NCI-H1694 treated with DMSO at 0.1 percent for 48 hours (cell line): ENCODE measurements around the gene CDC14A.
"Not testable (repeated sequence)": the region's sequence is repeated elsewhere in the genome, so short reads cannot be mapped to it uniquely, and the experiment has no call there.

Source experiments
- DNase-seq: peaks from one replicate; lab custom pipeline; 2025; lab: John Stamatoyannopoulos, UW

CDC14A gene

GRCh38 chr1:100352267-100353070 lies at the start of gene CDC14A:
Gene CDC14A (plus strand): TSS chr1:100352506. CDS start chr1:100352955, 449 bp downstream.
- peak; percentile 70 for DNase-seq

DNA sequence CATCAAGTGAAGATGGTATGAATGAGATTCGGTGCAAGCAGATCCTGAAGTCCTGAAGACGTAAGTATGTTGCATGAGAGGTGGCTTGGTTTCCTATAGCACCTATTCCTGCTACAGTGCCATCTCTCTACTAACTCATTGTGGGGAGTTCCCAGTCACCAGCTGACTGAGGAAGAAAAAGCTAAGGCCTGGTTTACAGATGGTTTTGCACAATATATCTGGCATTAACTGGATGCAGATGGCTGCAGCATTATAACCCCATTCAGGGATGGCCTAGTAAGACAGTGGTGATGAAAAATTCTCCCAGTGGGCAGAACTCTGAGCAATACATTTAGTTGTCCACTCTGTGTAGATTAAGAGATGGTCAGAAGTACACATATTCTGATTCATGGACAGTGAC lies 49.6 kb upstream of the CDC14A start:
- no peak for DNase-seq

DNA sequence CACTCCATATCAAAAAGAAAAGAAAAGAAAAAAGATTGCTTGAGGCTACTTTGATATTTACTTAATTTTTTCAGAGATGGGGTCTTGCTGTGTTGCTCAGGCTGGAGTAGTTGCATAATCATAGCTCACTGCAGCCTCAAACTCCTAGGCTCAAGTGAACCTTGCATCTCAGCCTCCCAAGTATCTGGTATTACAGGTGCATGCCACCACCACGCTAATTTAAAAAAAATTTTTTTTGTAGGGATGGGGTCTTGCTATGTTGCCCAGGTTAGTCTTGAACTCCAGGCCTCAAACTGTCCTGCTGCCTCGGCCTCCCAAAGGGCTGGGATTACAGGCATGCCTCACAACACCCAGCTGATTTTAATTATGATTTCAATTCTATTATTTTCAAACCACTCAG lies 48.1 kb upstream of the CDC14A start:
- no peak for DNase-seq

DNA sequence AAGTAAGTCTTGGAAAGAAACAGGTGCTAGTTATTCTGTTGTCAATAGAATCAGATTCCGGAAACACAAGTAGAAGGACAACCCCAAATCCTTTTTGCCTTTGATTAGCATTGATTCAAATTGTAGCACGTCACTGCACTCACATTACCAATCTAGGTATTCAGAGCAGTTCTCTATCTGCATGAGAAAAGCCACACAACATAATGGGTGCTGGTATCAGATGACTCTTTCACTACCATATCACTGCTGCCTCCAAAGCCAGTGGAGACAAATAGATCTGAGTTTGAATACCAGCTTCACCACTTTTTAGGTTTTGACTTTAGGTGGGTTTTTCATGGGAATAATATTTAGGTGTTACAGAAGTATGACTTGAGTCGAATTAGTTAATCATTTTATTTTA lies 47.4 kb upstream of the CDC14A start:
- no peak for DNase-seq

DNA sequence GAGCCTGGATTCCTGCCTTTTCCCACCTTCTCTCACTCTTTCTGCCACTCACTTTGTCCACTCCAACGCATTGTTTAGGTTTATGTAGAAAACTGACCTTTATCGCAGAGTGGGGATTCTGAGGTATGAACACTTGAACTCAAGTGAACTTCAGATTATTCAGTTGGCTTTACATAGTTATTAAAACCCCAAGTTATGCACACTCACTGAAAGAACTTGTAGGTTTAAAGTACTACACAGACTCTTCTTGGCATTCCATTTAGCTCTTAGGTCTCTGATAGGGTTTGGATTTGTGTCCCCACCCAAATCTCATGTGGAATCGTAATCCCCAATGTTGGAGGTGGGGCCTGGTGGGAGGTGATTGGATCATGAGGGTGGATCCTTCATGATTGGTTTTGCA lies 46.4 kb upstream of the CDC14A start:
- DNase-seq, result no peak

GRCh38 chr1:100306735-100307313 lies 45.5 kb upstream of the CDC14A start:
- DNase-seq, result no peak

DNA sequence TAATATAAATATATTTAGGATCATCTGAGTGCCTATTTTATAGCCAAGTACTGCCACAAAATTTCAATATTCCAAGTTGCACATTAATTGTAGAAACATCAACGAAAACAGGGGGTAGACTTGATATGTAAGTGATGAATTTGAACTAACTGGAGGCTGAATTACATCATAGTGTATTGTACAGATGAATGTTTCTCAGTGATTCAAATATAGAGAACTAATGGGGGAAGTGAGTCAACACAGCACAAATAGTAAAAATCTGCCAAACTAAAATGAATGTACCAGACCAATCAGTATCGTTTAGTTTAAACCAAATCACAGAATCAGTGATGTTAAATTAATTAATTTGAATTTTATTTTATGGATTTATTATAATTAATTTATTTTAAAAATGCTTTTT lies 43.5 kb upstream of the CDC14A start:
- no peak for DNase-seq

DNA sequence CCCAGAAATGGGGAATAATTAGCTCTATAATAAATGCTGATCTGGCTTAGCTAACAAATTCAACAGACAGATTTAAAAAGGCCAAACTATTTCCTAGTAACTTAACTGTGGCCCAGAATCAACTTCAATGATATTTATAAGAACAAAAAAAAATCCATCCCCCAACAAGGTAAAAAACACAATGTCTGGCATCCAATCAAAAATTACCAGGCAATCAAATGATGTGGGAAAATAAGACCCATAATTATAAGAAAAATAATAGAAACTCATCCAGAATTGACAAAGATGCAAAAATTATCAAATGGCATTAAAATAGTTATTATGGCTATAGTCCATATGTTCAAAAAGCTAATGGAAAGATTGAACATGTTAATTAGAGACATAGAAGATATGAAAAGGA lies 42.4 kb upstream of the CDC14A start:
- DNase-seq, result no peak

DNA sequence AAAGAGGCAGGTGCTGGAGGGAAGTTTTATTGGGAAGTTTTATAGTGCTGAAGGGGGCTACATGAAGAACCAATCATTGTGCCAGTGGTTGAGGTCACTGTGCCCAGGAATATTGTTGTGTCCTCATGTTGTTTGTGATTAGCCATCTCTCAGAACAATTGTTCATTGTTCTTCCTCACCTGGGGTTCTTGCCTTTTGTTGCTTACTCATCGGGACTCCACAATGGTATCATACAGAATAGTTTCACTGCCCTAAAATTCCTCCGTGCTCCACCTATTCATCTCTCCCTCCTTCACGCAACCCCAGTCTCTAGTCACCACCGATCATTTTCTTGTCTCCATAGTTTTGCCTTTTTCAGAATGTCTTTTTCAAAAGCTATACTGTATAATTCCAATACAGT lies 38.9 kb upstream of the CDC14A start:
- DNase-seq, result no peak

- DNase-seq, result no peak
These were observed 35.7 kb upstream of the CDC14A start for GRCh38 chr1:100316622-100317021.

DNA sequence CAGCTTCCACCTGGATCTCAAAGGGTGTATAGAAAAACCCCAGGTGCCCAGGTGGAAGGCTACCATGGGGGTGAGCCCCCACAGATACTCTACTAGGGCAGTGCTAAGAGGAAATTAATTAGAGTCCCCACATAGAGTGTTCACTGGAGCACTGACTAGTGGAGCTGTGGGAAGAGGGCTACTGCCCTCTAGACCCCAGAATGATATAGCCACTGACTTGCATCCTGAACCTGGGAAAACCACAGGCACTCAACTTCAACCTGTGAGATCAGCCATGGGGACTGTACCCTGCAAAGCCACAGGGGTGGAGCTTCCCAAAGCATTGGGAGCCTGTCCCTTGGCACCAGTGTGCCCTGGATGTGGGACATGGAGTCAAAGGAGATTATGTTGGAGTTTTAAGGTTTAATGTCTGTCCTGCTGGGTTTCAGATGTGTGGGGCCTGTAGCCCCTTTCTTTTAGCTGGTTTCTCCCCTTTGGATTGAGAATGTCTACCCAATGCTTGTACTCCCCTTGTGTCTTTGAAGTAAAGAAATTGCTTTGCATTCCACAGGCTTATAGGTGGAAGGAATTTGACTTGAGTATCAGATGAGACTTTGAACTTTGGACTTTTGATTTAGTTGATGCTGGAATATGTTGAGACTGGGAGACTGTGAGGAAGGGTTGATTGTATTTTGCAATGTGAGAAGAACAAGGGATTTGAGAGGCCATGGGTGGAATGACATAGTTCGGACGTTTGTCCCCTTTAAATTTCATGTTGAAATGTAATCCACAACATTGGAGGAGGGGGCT lies 31.8 kb upstream of the CDC14A start:
- no peak for DNase-seq

DNA sequence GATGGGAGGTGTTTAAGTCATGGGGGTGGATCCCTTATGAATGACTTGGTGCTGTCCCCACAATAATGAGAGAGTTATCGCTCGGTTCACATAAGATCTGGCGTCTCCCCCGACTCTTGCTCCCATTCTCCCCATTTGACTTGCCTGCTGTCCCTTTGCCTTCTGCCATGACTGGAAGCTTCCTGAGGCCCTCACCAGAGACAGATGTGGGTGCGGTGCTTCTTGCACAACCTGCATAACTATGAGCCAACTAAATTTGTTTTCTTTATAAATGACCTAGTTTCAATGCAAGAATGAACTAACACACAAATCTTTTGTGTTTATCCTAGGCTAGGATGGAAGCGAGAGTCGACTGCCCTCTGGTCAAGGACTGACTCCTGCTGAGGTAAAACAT lies 31.2 kb upstream of the CDC14A start:
- DNase-seq, result no peak

DNA sequence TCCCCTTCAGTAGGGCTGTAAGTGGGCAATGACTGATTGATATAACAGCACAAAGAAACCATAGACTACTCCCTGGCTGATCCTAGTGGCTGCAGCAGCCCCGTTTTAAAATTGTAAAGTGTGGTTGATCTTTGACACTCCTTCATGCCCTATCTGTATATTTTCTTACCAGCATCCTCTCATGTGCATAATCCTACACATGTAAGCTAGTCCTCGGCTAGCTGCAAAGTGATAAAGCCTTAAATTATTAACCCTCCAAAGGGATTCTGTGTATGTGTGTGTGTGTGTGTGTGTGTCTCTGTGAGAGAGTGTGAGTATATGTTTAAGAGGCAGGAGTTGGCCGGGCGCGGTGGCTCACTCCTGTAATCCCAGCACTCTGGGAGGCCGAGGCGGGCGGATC lies 30.8 kb upstream of the CDC14A start:
- DNase-seq, result no peak

GRCh38 chr1:100322436-100323211 lies 29.7 kb upstream of the CDC14A start:
- no peak for DNase-seq

GRCh38 chr1:100323419-100324106 lies 28.7 kb upstream of the CDC14A start:
- DNase-seq, result no peak

DNA sequence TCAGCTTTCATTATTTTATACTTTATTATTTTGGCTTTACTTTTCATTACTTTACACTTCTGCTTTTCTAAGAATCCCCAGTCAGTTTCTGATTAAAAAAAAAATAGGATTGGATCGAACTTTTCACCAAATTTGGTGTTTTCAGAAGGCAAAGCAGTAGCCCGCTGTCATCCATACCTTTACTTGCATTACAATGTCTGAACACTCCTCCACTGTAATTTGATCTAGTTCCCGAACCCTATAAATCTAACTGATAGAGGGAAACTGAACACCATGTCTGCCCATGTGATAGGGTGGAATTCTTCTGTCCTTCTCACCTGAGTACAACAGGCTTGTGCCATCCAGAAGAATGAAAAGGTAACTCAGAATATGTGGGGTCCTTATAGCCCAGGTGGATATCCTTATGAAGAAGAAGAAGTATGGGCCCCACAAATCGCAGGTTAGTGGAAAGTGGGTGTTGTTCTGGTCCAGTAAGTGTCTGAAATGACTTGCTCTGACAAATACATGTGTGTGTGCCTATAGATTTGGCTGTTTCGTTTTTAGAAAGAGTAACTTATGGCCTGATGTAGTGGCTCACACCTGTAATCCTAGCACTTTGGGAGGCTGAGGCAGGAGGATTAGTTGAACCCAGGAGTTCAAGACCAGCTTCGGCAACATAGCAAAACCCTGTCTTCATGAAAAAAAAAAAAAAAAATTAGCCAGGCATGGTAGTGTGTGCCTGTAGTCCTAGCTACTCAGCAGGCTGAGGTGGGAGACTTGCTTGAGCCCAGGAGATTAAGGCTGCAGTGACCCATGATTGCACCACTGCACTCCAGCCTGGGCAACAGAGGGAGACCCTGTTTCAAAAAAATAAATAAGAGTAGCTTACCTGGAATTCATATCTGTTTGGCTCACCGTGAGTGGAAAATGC lies 26.6 kb upstream of the CDC14A start:
- no peak for DNase-seq

- DNase-seq, result not testable (repeated sequence)
These were observed 26.0 kb upstream of the CDC14A start for GRCh38 chr1:100326325-100326670.

DNA sequence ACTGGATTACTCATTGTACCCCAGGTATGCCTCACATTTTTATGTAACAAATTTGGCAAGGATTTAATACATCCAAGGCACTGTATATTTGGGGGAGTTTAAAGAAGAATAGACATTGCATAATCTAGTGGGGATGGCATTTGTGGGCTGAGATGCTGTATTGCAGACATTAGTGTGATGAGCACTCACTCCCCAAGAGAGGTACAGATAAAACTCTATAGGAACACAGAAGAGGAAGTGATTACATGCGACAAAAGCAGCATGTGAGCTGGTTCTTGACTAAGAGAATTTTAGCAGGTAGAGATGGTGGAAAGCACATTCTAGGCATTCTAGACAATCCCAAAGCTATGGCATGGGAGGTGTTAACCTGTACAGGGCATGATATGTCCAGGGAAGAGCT lies 24.2 kb upstream of the CDC14A start:
- no peak for DNase-seq

DNA sequence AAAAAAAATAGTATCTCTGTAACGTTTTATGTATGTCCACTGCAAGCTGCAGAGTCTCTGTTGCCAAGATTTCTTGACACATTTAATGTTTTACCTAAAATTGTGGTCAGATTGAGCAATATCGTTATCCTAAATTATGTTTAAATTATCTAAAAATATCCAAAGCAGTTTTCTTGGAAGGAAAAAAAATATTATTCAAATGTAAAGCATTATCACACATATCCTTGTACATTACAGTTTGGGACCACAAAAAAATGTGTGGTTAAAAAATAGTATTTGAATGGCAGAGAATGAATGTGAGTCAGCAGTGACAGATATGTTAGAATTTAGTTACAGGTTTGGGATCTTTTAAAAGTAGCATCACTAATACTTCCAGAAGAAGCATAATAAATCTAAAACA lies 21.2 kb upstream of the CDC14A start:
- not testable (repeated sequence) for DNase-seq

DNA sequence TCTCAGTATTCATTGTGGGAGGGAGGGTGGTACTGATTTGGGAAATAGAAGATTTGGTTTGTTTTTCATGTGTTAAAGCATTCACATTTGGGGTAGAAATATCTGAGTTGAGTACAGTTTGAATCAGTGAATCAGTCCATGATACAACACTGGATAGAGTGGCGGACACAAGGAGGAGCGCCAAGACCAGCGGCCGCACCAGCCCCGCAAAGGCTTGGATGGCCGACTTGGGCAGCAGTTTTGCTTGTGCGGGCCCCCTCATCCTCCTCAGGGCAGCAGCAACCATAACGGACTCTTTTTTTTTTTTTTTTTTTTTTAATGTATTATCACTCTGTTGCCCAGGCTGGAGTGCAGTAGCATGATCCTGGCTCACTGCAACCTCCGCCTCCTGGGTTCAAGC lies 20.0 kb upstream of the CDC14A start:
- DNase-seq, result no peak

DNA sequence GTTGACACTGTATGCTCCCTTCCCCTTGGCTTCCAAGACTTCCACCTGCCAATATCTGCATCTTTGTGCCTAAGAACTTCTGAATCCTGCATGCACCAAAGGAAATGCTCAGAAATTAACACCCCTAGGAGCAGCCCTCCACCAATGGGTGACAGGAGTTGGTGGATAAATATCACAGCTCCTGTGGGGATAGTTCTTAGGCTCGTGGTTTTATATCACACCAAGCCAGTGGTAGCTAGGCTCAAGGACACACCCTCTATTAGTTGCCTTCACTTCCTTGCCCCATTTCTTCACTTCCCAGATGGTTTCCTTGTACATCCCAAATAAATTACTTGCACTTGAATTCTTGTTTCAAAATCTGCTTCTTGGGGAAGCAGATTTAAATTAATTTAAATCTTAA lies 16.9 kb upstream of the CDC14A start:
- no peak for DNase-seq
